Measurements from ENCODE around the gene GNG7.
"Not testable (repeated sequence)": the region's sequence is repeated elsewhere in the genome, so short reads cannot be mapped to it uniquely, and the experiment has no call there.

Gene GNG7

GRCh38 chr19:2675892-2676291 lies 26.6 kb downstream of the GNG7 start:
- TF ChIP-seq LEF1 (IDR thresholded peaks at IDR 0.05; ENCODE audit: borderline replicate concordance) (no peak), L3MBTL2 (conservative IDR thresholded peaks at IDR 0.05) (no peak), FOXM1 (IDR thresholded peaks at IDR 0.05; ENCODE audit: borderline replicate concordance) (no peak), NFRKB (IDR thresholded peaks at IDR 0.05) (no peak), TARDBP (IDR thresholded peaks at IDR 0.05) (no peak), ELF4 (IDR thresholded peaks at IDR 0.05) (no peak)
- no peak for DNase-seq (ENCODE audit: extremely low spot score)
- POLR2A ChIA-PET: no interaction called here
- CTCF ChIA-PET: no interaction called here

- ChIA-PET POLR2A (no interaction called here), CTCF (no interaction called here)
- TF ChIP-seq LEF1 (IDR thresholded peaks at IDR 0.05; ENCODE audit: borderline replicate concordance): no peak
- TF ChIP-seq NFRKB (IDR thresholded peaks at IDR 0.05): no peak
- TF ChIP-seq CTBP1 (IDR thresholded peaks at IDR 0.05; ENCODE audit: borderline replicate concordance): no peak
- no peak for DNase-seq (ENCODE audit: extremely low spot score)
Measured at GRCh38 chr19:2670217-2670616, 32.3 kb downstream of the GNG7 start.

- no peak for DNase-seq (ENCODE audit: extremely low spot score)
- ChIA-PET POLR2A (no interaction called here), CTCF (interaction anchor here (0.6 kb wide), 2 partner anchors 23 to 56 kb away, joined by 3 read pairs; no protein-coding TSS in a partner anchor)
- TF ChIP-seq CTBP1 (IDR thresholded peaks at IDR 0.05; ENCODE audit: borderline replicate concordance): no peak
- no peak for TF ChIP-seq L3MBTL2 (conservative IDR thresholded peaks at IDR 0.05)
- no peak for TF ChIP-seq TARDBP (IDR thresholded peaks at IDR 0.05)
- TF ChIP-seq HDGF (IDR thresholded peaks at IDR 0.05; ENCODE audit: borderline replicate concordance): no peak
- TF ChIP-seq SP1 (IDR thresholded peaks at IDR 0.05): no peak
- no peak for TF ChIP-seq FOXK2 (IDR thresholded peaks at IDR 0.05)
- TF ChIP-seq ARNT (IDR thresholded peaks at IDR 0.05): no peak
- no peak for TF ChIP-seq FOXM1 (IDR thresholded peaks at IDR 0.05; ENCODE audit: borderline replicate concordance)
- TF ChIP-seq FOXA1 (IDR thresholded peaks at IDR 0.05): no peak
- no peak for TF ChIP-seq BHLHE40 (IDR thresholded peaks at IDR 0.05; ENCODE audit: borderline replicate concordance)
- no peak for TF ChIP-seq ELF4 (IDR thresholded peaks at IDR 0.05)
- TF ChIP-seq LEF1 (IDR thresholded peaks at IDR 0.05; ENCODE audit: borderline replicate concordance): no peak
- no peak for TF ChIP-seq ZNF384 (IDR thresholded peaks at IDR 0.05)
- TF ChIP-seq NFRKB (IDR thresholded peaks at IDR 0.05): no peak
- no peak for TF ChIP-seq SUZ12 (IDR thresholded peaks at IDR 0.05)
Measured at GRCh38 chr19:2668175-2668763, 34.2 kb downstream of the GNG7 start.

GRCh38 chr19:2667349-2667748 lies 35.1 kb downstream of the GNG7 start:
- POLR2A ChIA-PET; DNase-seq (ENCODE audit: extremely low spot score); CTCF ChIA-PET: not testable (repeated sequence)

- POLR2A ChIA-PET: no interaction called here
- DNase-seq (ENCODE audit: extremely low spot score): no peak
- TF ChIP-seq ARNT (IDR thresholded peaks at IDR 0.05) (no peak), HDGF (IDR thresholded peaks at IDR 0.05; ENCODE audit: borderline replicate concordance) (no peak), BHLHE40 (IDR thresholded peaks at IDR 0.05; ENCODE audit: borderline replicate concordance) (no peak), SUZ12 (IDR thresholded peaks at IDR 0.05) (no peak), NFRKB (IDR thresholded peaks at IDR 0.05) (no peak), ELF4 (IDR thresholded peaks at IDR 0.05) (no peak), TARDBP (IDR thresholded peaks at IDR 0.05) (no peak)
- CTCF ChIA-PET: no interaction called here
Measured at GRCh38 chr19:2666344-2666994, 36.0 kb downstream of the GNG7 start.

- DNase-seq (ENCODE audit: extremely low spot score): no peak
- TF ChIP-seq ARNT (IDR thresholded peaks at IDR 0.05): no peak
- no peak for TF ChIP-seq SUZ12 (IDR thresholded peaks at IDR 0.05)
- TF ChIP-seq HDGF (IDR thresholded peaks at IDR 0.05; ENCODE audit: borderline replicate concordance): no peak
- TF ChIP-seq CTBP1 (IDR thresholded peaks at IDR 0.05; ENCODE audit: borderline replicate concordance): no peak
- ChIA-PET POLR2A (no interaction called here), CTCF (no interaction called here)
Measured at GRCh38 chr19:2665103-2665502, 37.4 kb downstream of the GNG7 start.

GRCh38 chr19:2663920-2664571 lies 38.4 kb downstream of the GNG7 start:
- ChIA-PET CTCF (no interaction called here), POLR2A (no interaction called here)
- TF ChIP-seq FOXM1 (IDR thresholded peaks at IDR 0.05; ENCODE audit: borderline replicate concordance) (no peak), L3MBTL2 (conservative IDR thresholded peaks at IDR 0.05) (no peak), FOXA1 (IDR thresholded peaks at IDR 0.05) (no peak), ELF4 (IDR thresholded peaks at IDR 0.05) (no peak), NFRKB (IDR thresholded peaks at IDR 0.05) (no peak), FOXK2 (IDR thresholded peaks at IDR 0.05) (no peak), ZNF384 (IDR thresholded peaks at IDR 0.05) (no peak), SP1 (IDR thresholded peaks at IDR 0.05) (no peak), CTBP1 (IDR thresholded peaks at IDR 0.05; ENCODE audit: borderline replicate concordance) (no peak), BHLHE40 (IDR thresholded peaks at IDR 0.05; ENCODE audit: borderline replicate concordance) (no peak), SUZ12 (IDR thresholded peaks at IDR 0.05) (no peak)
- no peak for DNase-seq (ENCODE audit: extremely low spot score)

GRCh38 chr19:2661615-2662014 lies 40.9 kb downstream of the GNG7 start:
- DNase-seq (ENCODE audit: extremely low spot score): no peak
- ChIA-PET CTCF (interaction anchor here (0.6 to 1.3 kb wide), 2 partner anchors 9 to 13 kb away, joined by 3 to 4 read pairs; no protein-coding TSS in a partner anchor), POLR2A (no interaction called here)
- TF ChIP-seq ELF4 (IDR thresholded peaks at IDR 0.05) (no peak), SUZ12 (IDR thresholded peaks at IDR 0.05) (no peak), HDGF (IDR thresholded peaks at IDR 0.05; ENCODE audit: borderline replicate concordance) (no peak), SP1 (IDR thresholded peaks at IDR 0.05) (no peak), BHLHE40 (IDR thresholded peaks at IDR 0.05; ENCODE audit: borderline replicate concordance) (no peak), LEF1 (IDR thresholded peaks at IDR 0.05; ENCODE audit: borderline replicate concordance) (no peak), ZNF384 (IDR thresholded peaks at IDR 0.05) (peak; percentile 19; the same call in 1 of the 2 replicates)
